Erythroblast (primary cell): ENCODE data around the gene FAM3D.

Experiments
- DNase-seq, 2 experiments: peaks; one replicate each; lab custom pipeline; 2025; lab: John Stamatoyannopoulos, UW
- GATA1 ChIP-seq: IDR thresholded peaks from 2 replicates; pipeline ENCODE4 v1.6.1; 2011; ENCODE audit warnings: low read depth, mild to moderate bottlenecking, control low read depth, low read length, moderate library complexity
- POLR2A ChIP-seq: IDR thresholded peaks from 2 replicates; pipeline ENCODE4 v1.6.1; 2011; ENCODE audit warnings: mild to moderate bottlenecking, low read length

The FAM3D gene

DNA sequence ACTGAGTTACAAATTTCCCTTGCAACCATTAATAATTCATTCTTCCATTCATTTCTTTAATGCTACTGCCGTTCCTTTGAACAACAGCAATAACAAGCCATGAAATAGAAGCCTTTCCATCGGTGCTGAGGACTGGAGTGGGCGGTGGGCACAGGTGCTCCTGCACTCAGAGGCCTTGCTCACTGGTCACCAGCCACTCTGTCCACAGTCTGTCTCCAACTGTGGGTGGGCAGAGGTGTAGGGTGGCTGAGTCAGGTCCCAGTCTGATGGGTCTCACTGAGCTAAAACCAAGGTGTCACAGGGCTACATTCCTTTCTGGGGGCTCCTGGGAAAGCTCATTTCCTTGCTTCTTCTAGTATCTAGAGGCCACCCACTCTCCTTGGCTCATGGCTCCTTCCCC is 6.3 kb upstream of the FAM3D start:
- TF ChIP-seq GATA1 (no peak), POLR2A (no peak)
- DNase-seq, result no peak

DNA sequence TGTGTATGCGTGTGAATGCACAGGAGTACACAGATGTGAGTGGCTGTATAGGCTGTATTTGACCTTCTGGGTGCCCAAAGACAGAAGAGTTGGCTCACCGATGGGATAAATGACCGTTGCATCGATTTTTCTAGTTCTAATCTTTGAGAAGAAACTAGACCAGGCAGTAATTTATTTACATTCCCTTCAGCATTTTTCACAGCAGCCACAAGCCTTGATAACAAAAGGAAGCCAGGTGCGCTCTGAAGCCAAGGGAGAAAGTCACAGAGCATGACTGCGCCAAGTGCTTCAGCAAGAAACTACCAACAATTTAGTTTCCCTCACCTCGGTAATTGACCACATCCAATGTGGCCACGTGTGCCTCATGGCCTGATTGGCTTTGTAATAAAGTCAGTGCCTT is 5.9 kb upstream of the FAM3D start:
- TF ChIP-seq GATA1 (no peak), POLR2A (no peak)
- no peak for DNase-seq

DNA sequence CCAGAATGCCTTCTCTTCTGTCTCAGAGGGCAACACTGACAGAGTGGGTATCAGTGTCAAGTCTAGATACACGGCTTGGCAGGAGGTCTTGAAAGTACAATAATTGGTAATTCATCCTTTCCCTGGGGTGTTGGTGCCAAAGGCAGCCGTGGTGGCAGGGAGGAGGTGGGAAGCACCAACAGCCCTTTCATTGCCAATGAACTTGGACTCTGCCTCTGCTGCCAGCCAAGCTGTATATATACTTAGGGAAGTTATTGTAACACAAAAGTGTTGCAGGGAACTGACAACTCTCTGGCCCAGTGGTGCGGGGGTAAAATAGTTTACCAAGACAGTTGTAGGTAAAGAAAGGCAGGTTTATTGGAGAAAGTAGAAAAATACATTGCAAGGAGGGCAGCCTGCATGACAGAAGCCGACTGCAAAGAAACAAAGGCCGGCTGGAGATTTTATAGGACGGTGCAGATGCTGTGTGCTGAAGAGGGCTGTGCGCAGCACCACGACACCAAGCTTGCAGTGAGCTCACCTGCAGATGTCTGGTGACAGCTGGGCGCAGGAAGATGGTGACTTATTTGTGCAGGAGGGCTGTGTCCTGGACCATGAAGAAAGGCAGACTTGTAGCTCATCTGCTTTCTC is 4.0 kb upstream of the FAM3D start:
- TF ChIP-seq POLR2A (no peak), GATA1 (no peak)
- DNase-seq, result no peak

DNA sequence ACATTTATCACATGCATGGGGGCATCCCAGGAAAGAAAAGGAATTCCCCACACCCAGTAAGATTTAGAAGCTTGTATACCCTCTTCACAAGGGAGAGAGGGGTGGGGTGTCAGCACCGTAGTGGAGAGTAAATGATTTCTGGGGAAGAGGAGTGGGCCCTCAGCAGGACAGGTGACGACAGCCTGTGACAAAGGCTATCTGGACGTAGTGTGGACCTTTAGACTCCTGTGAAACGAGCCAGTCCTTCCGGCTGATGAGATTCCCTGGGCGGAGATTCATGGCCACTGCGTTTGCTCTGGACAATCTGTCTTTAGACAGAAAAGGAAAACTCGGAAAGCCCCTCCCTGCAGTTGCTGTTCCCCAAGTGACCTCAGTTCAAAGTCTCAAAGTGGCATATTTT is 1.7 kb upstream of the FAM3D start:
- no peak for DNase-seq
- TF ChIP-seq POLR2A (no peak), GATA1 (no peak)

DNA sequence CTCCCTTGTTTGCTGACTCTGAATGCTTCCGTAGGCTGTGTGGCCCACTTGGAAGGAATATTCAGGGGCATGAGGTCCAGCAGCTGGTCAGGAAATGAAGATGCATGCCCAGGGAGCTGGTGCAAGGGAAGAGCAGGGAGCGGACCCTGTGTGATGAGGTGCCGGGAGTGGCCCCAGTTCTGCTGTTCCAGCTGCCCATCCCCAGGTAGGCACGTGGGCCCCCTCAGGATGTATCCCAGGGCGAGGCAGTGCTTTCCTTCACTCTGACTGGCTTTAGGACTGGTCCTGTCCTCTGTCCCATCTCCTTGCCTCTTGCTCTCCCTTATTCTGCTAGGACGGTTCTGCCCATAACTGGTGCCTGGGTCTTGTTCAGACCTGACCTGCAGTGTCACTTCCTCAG is 1.1 kb upstream of the FAM3D start:
- TF ChIP-seq GATA1 (no peak), POLR2A (no peak)

DNA sequence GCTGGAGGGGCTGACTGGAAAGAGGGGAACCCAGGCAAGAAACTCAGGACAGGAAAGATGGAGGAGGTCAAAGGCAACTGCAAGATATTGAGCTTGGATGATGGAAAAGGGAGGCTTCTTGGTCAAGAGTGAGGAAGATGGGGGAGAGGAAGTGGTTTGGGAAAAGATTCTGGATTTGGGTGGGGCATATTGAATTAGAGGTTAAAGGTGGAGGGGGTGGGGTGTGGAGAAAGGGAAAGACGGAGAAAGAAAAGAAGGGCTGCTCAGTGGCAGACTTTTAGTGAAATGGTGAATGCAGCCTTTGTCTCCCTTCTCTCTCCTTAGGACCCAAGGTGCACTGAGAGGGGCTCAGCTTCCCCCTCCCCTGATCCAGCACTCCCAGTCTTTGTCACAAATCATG is 655 bp upstream of the FAM3D start:
- no peak for DNase-seq
- TF ChIP-seq GATA1 (no peak), POLR2A (no peak)

More for the DNA sequence above, 1.1 kb upstream of the FAM3D start:
- no peak for DNase-seq

DNA sequence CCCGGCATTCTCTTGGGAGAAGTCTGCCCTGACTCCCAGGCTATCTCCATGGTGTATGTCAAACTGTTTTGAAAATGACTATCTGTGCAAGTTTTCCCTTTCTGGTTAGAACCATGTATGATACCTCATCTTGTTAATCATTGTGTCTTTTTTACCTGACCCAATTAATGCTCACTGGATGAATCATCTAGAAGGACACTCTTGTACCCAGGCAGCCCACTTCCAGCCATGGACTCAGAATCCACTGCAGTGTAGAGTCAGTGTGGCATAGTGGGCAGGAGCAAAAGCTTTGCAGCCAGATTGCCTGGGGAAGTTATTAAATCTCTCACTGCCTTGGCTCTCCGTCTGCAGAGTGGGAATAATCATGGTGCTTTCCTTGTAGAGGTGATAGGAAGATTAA is 1.2 kb downstream of the FAM3D start:
- no peak for DNase-seq
- no peak for TF ChIP-seq GATA1
- TF ChIP-seq POLR2A, result no peak

DNA sequence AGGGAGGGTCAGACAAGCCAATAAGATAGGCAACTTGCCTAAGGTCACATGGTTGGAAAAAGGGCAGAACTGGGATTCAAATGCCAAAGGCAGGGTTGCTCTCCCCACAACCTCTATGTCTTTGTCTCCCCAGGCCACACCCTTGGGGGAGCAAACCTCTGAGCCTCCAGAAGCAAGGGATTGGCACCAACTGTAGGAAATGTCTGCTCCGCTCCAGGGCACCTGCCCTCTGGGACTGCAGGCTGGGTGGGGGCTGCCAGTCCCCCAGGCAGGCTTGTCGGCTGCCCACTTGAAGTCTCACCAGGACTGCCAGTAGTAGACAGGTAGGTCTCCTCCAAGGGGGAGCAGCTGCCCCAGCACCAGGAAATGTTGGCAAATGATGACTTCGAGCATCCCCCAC is 2.0 kb downstream of the FAM3D start:
- DNase-seq, result no peak
- TF ChIP-seq GATA1 (no peak), POLR2A (no peak)

DNA sequence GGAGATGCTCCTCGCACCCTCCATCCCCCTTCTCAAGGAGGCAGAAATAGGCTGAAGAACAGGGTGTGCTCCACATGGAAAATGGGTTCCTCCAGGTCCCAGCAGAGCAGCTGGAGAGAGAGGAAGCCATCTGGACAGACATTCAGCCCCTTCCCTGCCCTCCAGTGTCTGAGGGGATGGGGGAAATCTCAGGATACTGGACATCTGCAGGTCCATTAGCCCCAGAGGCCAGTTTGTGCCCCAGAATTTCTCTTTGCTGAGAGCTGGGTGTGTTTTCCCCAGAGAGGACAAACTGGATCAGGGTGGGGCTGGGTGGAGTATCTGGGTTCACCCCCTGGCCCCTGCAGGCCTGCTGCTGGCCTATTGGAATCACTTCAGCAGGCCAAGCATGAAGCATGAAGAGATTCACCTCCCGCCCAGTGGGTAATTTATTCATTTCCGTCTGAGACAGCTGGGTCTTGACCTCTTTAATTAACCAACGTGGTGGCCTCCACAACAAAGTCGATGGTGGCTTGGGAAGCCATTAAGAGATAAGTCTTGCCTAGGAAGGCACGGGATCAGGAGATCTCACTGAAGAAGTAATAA is 4.6 kb downstream of the FAM3D start:
- no peak for TF ChIP-seq POLR2A
- no peak for TF ChIP-seq GATA1
- DNase-seq, result no peak

DNA sequence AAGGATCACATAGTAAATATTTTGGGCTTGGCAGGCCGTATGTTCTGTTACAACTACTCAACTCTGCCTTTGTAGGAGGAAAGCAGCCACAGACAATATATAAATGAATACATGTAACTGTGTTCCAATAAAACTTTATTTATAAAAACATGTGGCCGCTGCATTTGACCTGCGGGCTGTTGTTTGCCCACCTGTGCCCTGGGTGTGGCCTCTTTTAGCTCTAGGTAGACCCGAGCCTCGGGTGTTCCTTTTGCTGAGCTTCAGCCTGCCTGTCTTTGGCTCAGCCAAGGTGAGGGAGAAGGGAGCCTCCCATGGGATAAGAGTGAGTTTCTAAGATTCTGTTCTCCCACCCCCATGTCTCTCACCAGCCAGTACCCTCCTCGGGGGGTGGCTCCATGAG is 5.6 kb downstream of the FAM3D start:
- no peak for DNase-seq
- TF ChIP-seq POLR2A (no peak), GATA1 (no peak)

DNA sequence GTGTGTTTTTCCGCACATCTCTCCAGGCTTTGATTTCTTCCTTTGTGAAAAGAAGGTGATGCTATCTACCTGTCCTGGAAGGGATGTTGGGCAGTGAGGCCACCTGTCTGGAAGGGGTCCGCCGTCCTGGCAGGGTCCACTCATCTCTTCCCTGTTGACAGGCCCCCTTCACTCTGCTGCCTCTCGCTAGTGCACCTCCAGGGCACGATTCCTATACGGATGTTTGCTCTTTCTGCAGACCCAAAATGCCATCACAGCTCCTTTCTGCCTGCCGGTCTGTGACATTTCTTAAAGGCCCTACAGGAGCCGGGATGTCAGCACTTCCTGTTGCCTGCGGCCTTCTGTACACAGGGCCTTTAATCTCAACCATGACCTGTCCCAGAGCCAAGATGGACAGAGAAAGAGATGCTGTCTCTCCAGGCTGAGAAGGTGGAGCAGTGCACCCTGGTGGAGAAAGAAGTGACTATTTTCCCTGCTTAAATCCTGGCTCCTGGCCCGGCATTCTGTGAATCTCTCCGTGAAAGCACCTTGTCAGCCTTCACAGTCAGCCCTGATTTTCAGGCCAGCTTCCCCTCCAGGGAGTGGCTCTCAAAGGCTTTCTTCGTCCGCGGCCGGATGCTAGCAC is 7.4 kb downstream of the FAM3D start:
- TF ChIP-seq GATA1 (no peak), POLR2A (no peak)
- DNase-seq, result no peak

DNA sequence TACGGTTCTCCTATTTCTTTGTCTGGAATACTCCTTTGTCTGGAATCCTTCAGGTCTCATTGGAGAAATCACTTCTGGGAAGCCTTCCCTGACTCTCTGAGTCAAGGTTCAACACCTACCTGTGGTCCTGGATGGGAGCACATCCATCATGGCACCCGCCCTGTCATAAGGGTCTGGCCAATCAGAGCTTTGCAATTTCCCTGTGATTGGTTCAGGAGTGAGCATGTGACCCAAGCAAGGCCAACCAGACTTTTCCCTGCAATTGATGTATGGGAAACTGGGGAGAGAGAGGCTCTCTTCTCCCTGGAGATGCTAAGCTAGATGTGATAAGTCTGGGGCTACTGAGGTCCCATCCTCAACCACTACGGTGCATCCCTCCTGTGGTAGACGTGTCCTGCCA is 8.1 kb downstream of the FAM3D start:
- no peak for TF ChIP-seq POLR2A
- TF ChIP-seq GATA1, result no peak
- DNase-seq, result no peak

DNA sequence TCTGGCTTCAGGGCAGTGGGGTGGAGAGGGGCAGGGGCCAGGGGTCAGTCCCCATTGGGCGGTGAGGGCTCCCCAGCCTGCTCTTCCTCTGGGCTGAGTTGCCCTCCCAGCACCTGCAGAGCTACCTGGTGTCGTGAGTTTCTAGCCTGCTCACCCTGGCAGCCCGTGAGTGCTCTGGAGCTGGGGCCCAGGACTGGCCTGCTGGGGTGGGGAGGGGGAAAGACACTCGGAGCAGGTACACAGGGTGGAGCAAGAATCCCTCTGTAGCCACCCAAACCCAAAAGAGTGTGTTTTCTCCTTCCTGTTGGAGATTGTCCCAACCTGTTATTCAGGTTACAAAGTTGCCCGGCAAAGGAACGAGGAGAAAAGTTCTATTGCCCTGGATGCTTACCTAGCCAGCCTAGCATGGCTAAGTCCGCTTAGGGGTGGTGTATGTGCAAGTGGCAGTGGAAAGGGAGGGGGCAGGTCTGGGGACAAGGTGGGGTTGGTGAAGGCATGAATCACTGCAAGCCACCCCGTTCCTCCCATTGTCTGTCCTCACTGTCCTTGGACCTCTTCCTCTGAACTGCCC is 8.9 kb downstream of the FAM3D start:
- DNase-seq, result no peak
- no peak for TF ChIP-seq POLR2A
- no peak for TF ChIP-seq GATA1

DNA sequence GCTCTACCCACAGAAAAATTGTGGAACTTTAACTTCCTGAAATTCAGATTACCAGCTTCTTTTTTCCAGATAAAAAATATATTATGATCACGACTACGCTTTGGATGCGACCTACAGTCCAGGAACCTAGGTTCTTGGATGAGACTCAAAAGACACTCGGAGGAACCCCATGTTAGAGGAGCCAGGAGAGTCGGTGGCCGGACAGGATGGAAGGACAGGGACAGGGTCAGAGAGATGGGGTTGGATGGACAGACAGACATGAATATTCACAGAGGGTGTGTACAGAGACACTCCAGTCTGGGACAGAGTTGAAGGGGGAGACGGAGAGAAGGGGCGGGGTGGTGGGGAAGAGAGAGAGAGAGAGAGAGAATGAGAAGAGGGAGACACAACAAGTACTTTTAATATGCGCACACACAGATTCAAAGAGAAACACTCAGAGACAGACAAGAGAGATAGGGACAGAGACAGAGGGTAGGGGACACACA is 9.5 kb downstream of the FAM3D start:
- no peak for DNase-seq
- TF ChIP-seq GATA1 (no peak), POLR2A (no peak)
